Cerebellar cortex (tissue), 1 donor: ENCODE data around the gene NUP133.
"Not testable (repeated sequence)": the region's sequence is repeated elsewhere in the genome, so short reads cannot be mapped to it uniquely, and the experiment has no call there.

Experiments
- DNase-seq: peaks from one replicate; pipeline ENCODE4 v3.0.0-alpha.2; 2015; ENCODE audit warnings: low spot score

Gene NUP133

GRCh38 chr1:229412056-229412455 lies 96.1 kb downstream of the NUP133 start:
- peak; percentile 52 for DNase-seq

DNA sequence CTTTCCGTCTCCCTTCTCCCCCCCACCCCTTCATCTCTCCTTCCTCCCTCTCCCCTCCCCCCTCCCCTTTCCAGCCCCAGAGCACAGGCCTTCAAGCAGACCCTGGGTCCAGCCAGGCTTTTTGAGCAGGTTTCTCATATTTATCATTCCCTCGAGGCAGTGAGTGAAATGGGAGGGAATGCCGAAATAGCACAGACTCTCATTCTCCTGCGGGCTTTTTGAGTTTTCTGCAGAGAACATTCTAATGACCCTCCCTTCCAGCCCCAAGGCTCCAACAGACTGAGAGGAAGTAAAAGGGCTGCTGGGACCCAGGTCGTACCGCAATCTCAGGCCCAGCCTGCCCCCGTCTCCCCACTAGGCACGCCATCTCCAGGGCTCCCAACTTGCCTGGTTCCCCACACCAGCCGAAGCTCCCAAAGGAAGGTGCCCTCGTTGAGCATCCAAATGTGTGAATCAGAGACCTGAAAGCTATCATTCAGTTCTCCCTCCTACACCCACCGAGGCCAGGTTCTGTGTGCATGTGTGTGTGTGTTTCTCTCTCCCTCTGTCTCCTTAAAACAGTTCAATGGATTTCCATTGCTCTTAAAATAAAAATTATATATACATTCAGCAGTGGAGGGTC lies 96.6 kb downstream of the NUP133 start:
- no peak for DNase-seq

- DNase-seq = peak; percentile 91
Observed at GRCh38 chr1:229410692-229411433, 97.3 kb downstream of the NUP133 start.

DNA sequence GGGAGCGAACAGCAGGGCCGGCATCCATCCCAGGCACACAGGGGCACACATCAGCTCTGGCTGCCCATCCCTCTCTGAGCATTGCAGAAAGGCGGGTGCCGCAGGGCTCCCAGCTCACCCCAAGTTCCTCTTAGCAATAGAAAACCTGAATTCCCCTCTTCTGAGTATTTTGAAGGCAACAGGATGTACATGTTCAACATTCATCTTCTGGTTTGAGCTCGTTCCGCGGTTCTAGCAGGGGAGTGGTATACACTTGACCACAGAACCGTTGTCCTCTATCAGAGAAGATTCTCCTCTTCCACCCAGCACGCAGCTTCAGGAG lies 97.8 kb downstream of the NUP133 start:
- DNase-seq = no peak

- peak; percentile 35 for DNase-seq
Observed at GRCh38 chr1:229409616-229410369, 98.3 kb downstream of the NUP133 start.

DNA sequence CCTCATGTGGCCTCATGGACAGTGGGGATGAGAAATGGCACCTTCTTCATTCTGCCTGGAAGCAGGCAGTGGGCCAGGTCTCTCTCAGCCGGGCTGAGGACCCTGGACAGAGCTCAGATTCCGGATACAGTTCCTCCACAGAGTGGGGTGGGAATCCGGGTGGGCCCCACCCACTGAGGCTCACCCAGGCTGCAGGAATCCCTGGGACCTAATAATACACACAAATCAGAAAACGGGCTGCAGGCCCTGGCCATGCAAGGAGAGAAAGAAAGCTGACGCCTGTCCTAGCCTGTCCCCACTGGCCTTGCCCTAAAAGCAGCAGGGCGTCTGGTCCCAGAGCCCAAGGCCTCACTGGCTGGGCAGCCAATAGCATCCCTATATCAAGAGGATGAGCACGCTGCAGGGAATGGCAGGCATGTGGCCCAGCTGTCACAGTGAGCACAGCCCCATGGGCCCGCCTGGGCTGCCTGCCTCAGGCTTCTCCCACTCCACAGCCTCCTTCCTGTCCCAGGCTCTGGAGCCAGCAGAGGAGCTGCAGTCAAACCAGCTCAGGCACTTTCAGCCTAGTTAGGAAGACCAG lies 99.6 kb downstream of the NUP133 start:
- peak; percentile 17 for DNase-seq

- no peak for DNase-seq
Observed at GRCh38 chr1:229407206-229408026, 100.7 kb downstream of the NUP133 start.

DNA sequence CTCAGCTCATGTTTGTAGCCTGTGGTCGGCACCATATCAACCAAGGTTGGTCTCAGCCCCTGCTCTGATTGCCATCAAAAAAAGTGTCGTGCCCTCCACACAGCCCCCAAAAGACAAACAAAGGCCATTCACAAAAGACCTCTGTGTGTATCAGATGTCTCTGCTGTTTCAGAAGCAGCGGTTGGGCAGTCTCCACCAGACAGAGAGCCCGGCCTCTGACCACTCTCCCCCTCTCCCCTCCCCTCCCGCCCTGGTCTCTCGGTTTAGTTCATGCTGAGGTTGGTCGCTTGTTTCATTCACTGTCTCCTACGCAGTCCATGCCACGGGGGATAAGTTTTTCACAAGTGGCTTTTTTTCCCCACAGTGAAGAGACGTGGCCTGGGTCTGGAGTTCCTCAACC lies 101.3 kb downstream of the NUP133 start:
- DNase-seq = no peak

DNA sequence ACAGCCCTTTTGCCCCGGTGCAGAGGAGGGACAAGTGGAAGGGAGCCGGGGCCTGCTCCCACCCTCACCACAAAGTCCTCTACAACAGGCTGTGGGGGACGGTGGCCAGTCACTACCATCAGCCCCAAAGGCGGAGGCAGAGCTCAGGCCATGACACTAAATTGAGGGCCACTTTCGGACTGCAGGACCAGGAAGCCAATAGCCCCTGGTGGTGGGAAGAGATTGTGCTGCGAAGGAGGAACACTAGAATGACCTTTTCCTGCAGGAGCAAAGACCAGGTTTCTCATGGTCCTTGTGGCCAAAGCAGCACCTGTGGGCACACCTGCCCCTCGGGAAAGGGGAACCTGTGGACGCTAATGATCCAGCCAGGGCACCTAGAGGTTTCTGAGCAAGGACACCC lies 104.6 kb downstream of the NUP133 start:
- no peak for DNase-seq

- no peak for DNase-seq
Observed at GRCh38 chr1:229402993-229403392, 105.1 kb downstream of the NUP133 start.

GRCh38 chr1:229402329-229402728 lies 105.8 kb downstream of the NUP133 start:
- DNase-seq = not testable (repeated sequence)

- DNase-seq = no peak
Observed at GRCh38 chr1:229397762-229398161, 110.4 kb downstream of the NUP133 start.

- DNase-seq = no peak
Observed at GRCh38 chr1:229396585-229397206, 111.4 kb downstream of the NUP133 start.

GRCh38 chr1:229394517-229394916 lies 113.6 kb downstream of the NUP133 start:
- DNase-seq = not testable (repeated sequence)

DNA sequence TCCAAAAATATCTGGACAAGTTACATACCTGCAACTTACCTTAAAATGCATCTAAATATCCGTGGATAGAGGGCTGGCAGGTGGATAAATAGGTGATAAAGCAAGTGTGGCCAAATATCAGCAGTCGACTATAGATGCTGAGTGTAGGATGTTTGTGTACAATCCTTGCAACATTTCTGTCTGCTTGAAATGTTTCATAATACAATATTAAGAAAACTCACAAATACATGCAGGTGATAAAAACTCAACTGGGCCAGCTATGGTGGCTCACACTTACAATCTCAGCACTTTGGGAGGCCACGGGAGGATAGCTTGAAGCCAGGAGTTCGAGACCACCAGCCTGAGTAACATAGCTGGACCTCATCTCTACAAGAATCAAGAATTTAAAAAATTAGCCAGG lies 115.2 kb downstream of the NUP133 start:
- DNase-seq = no peak
